OCI-LY3 (cell line): ENCODE measurements around the gene MFAP2.
A peak's percentile ranks its signal among the peaks of the same experiment; 100 is the strongest.

Experiments used
- H2AFZ ChIP-seq: fragments of 200-600, 300-600 bp; shearing (Covaris generic); 2 replicates; pipeline ENCODE4 v1.6.0; 2014; ENCODE audit warnings: antibody characterized with exemption, low read depth, low read length
- H3K27ac ChIP-seq: fragments of 200-600, 300-600 bp; sonication (generic); 2 replicates; pipeline ENCODE4 v1.5.1; 2014; ENCODE audit warnings: mild to moderate bottlenecking, low read length, moderate library complexity, mixed read lengths
- H3K27me3 ChIP-seq: fragments of 200-600, 300-600 bp; sonication (generic); 2 replicates; pipeline ENCODE4 v1.6.1; 2014; ENCODE audit warnings: low read depth, low read length, mixed read lengths
- H3K36me3 ChIP-seq: fragments of 200-600, 300-600 bp; sonication (generic); replicated peaks from 2 replicates; pipeline ENCODE3; 2014; ENCODE audit warnings: low read depth, low read length, mixed read lengths
- H3K4me1 ChIP-seq: fragments of 300-600, 200-600 bp; sonication (generic); 2 replicates; pipeline ENCODE4 v1.6.1; 2014; ENCODE audit warnings: low read length, mixed read lengths
- H3K4me2 ChIP-seq: fragments of 200-600, 300-600 bp; sonication (generic); 2 replicates; pipeline ENCODE4 v1.6.1; 2014; ENCODE audit warnings: low read length, mixed read lengths
- H3K4me3 ChIP-seq: fragments of 300-600, 200-600 bp; sonication (generic); 2 replicates; pipeline ENCODE4 v1.5.1; 2014; ENCODE audit warnings: antibody characterized with exemption, mild to moderate bottlenecking, low read length, moderate library complexity
- H3K79me2 ChIP-seq: fragments of 300-600, 200-600 bp; shearing (Covaris generic); 2 replicates; pipeline ENCODE4 v1.6.1; 2014; ENCODE audit warnings: mild to moderate bottlenecking, low read length, mixed read lengths
- H3K9ac ChIP-seq: fragments of 300-600, 200-600 bp; shearing (Covaris generic); 2 replicates; pipeline ENCODE4 v1.6.0; 2014; ENCODE audit warnings: mild to moderate bottlenecking, low read length, moderate library complexity
- H3K9me3 ChIP-seq: fragments of 200-600, 300-600 bp; shearing (Covaris generic); 2 replicates; pipeline ENCODE4 v1.6.1; 2014; ENCODE audit warnings: low read length, mixed read lengths; ENCODE audit not compliant: insufficient read depth
- H4K20me1 ChIP-seq: fragments of 200-600, 300-600 bp; sonication (generic); 2 replicates; pipeline ENCODE4 v1.6.1; 2016; ENCODE audit warnings: low read length, mixed read lengths; ENCODE audit not compliant: insufficient read depth
- CTCF ChIP-seq: fragments of 200-600, 300-600 bp; sonication (generic); IDR thresholded peaks from 2 replicates; pipeline ENCODE4 v1.5.1; 2014; ENCODE audit warnings: antibody characterized with exemption, low read length, low read depth
- EZH2phosphoT487 ChIP-seq: fragments of 200-600 bp; shearing (Covaris generic); IDR thresholded peaks from 2 replicates; pipeline ENCODE4 v1.6.1; 2018; ENCODE audit warnings: antibody characterized with exemption, mixed run types, low read depth

MFAP2 gene

GRCh38 chr1:17011439-17012307 is 31.3 kb upstream of the MFAP2 start, which contains the start of gene ATP13A2:
ATP13A2 (minus strand) TSS chr1:17011928; CDS start chr1:17011738, 190 bp downstream.
- H4K20me1 ChIP-seq, result no peaks in the 10 kb centered on the region
- no peaks in the 10 kb centered on the region for H3K27me3 ChIP-seq
- H3K4me3 ChIP-seq, result peak within 1 kb of the TSS; percentile 93
- no peaks in the 10 kb centered on the region for H3K36me3 ChIP-seq
- no peaks in the 10 kb centered on the region for H3K9me3 ChIP-seq
- no peaks in the 10 kb centered on the region for H3K79me2 ChIP-seq
- H2AFZ ChIP-seq, result peak within 1 kb of the TSS; percentile 65
- peak within 1 kb of the TSS; percentile 57 for H3K9ac ChIP-seq
- peak within 1 kb of the TSS; percentile 91 for H3K4me2 ChIP-seq
- TF ChIP-seq EZH2phosphoT487, result no peak
- no peak for TF ChIP-seq CTCF
- no peak within 1 kb of the TSS for H3K27ac ChIP-seq
- peaks cover 17% of the 10 kb centered on the region for H3K4me1 ChIP-seq

GRCh38 chr1:17011092-17011438 is 30.6 kb upstream of the MFAP2 start:
- no peaks in the 10 kb centered on the region for H4K20me1 ChIP-seq
- TF ChIP-seq CTCF, result no peak
- no peak for TF ChIP-seq EZH2phosphoT487
- H2AFZ ChIP-seq, result peak overlapping the region; percentile 65; the same call in 1 of the 2 replicates
- peak overlapping the region; percentile 89 for H3K4me2 ChIP-seq
- no peaks in the 10 kb centered on the region for H3K79me2 ChIP-seq
- peak overlapping the region; percentile 57; the same call in 1 of the 2 replicates for H3K9ac ChIP-seq
- peaks cover 17% of the 10 kb centered on the region for H3K4me1 ChIP-seq
- H3K36me3 ChIP-seq, result no peaks in the 10 kb centered on the region
- no peaks in the 10 kb centered on the region for H3K27me3 ChIP-seq
- peak overlapping the region; percentile 93 for H3K4me3 ChIP-seq
- H3K27ac ChIP-seq, result no peak overlapping the region
- H3K9me3 ChIP-seq, result no peaks in the 10 kb centered on the region

- Histone ChIP-seq H3K27ac (no peak overlapping the region), H4K20me1 (no peaks in the 10 kb centered on the region), H3K9me3 (no peaks in the 10 kb centered on the region), H3K79me2 (no peaks in the 10 kb centered on the region), H3K27me3 (no peaks in the 10 kb centered on the region), H3K4me1 (peaks cover 17% of the 10 kb centered on the region), H3K9ac (no peak overlapping the region), H3K36me3 (no peaks in the 10 kb centered on the region), H2AFZ (no peak overlapping the region), H3K4me2 (peak overlapping the region; percentile 89; the same call in 1 of the 2 replicates), H3K4me3 (no peak overlapping the region)
- TF ChIP-seq CTCF, result no peak
- TF ChIP-seq EZH2phosphoT487, result no peak
Measured at GRCh38 chr1:17009706-17010105, 29.3 kb upstream of the MFAP2 start.

- Histone ChIP-seq H3K27ac (no peak overlapping the region), H3K79me2 (no peaks in the 10 kb centered on the region), H4K20me1 (no peaks in the 10 kb centered on the region), H3K4me1 (peaks cover 17% of the 10 kb centered on the region), H3K4me2 (no peak overlapping the region), H3K27me3 (no peaks in the 10 kb centered on the region), H3K9me3 (no peaks in the 10 kb centered on the region), H3K4me3 (no peak overlapping the region), H2AFZ (no peak overlapping the region), H3K9ac (no peak overlapping the region), H3K36me3 (no peaks in the 10 kb centered on the region)
- TF ChIP-seq EZH2phosphoT487, result no peak
Measured at GRCh38 chr1:17008208-17008855, 27.9 kb upstream of the MFAP2 start.
